Measurements from ENCODE around the gene PJA1.

DNA sequence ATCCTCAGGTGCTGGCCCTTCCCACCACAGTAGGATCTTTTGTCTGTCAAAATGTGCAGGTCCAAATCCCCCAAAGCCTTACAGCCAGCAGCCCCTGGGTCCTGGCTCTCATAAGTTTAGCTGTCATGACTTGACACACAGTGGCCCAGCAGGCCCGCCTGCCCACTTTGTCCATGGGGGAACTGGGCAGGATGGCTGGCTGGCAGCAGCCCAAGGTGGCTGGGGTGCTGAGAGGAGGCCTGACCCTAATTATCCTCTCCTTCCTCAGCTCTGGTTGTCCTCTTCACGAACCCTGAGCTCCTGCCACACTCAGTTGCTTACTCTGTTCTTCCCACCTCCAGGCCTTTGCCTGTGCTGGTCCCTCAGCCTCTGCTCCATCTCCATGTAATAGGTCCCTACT lies 46.4 kb upstream of the PJA1 start:
- TF ChIP-seq, protein P1, sequence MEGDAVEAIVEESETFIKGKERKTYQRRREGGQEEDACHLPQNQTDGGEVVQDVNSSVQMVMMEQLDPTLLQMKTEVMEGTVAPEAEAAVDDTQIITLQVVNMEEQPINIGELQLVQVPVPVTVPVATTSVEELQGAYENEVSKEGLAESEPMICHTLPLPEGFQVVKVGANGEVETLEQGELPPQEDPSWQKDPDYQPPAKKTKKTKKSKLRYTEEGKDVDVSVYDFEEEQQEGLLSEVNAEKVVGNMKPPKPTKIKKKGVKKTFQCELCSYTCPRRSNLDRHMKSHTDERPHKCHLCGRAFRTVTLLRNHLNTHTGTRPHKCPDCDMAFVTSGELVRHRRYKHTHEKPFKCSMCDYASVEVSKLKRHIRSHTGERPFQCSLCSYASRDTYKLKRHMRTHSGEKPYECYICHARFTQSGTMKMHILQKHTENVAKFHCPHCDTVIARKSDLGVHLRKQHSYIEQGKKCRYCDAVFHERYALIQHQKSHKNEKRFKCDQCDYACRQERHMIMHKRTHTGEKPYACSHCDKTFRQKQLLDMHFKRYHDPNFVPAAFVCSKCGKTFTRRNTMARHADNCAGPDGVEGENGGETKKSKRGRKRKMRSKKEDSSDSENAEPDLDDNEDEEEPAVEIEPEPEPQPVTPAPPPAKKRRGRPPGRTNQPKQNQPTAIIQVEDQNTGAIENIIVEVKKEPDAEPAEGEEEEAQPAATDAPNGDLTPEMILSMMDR (IDR thresholded peaks at IDR 0.05; ENCODE audit: low read depth, low read length), result no peak
- no peak for TF ChIP-seq EZH2phosphoT487 (IDR thresholded peaks at IDR 0.05; ENCODE audit: low read depth)
